GM21381 (cell line): ENCODE results near the gene SGMS1.
"Not testable (repeated sequence)": the region's sequence is repeated elsewhere in the genome, so short reads cannot be mapped to it uniquely, and the experiment has no call there.

Experiments
- ATAC-seq: cut with Tn5 transposase; IDR thresholded peaks from one replicate; pipeline ENCODE4 v1.9.1; 2021; ENCODE audit warnings: mild to moderate bottlenecking, moderate library complexity; ENCODE audit not compliant: unreplicated experiment

Gene SGMS1

DNA sequence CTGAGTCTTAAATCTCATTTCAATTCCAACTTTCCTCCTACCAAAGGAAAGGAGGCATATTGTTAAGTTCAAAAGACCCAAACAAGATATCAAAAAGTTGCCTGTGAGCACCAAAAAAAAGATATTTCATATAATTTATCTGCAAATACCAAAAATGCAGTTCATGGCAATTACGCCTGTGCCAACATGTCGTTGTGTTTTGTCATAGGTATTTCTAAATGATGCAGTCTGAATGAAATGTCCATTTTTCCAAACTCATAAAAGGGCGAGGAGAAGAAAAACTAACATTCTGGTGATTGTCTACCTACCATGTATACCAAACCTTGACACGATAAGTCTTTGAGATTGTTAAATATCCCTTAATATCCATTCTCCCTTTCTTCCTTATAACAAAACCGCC is 109.8 kb downstream of the SGMS1 start:
- no peak for ATAC-seq

DNA sequence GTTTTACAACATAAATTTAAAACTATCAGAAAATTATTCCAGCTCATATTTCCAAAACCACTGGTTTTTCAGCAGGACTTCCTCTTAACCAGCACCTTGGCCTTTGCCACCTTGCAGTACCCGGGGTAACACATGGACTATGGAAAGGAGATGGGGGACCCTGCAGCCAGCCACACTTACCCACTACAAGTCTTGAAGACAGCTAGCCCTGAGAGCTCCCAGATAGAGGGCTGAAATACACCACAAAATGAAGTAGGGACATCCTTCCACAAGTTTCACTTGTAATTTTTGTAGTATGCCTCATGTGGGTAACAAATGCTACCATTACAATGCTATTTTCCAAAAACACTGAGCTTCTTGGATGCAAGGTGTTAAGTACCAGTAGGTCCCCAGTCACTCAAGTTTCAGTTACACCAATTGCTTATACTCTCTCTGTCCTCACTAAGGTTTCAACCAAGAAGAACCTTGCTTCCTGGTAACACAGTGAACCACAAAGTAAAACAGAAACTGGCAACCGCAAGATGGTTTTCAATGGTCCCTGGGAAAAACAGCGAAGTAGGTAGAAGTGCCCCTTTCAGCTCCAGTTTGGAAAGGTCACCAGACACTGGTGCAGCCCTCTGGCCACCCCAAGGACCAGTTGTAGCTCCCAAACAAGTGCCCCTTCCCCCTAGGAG is 110.9 kb downstream of the SGMS1 start:
- peak; percentile 33 for ATAC-seq

DNA sequence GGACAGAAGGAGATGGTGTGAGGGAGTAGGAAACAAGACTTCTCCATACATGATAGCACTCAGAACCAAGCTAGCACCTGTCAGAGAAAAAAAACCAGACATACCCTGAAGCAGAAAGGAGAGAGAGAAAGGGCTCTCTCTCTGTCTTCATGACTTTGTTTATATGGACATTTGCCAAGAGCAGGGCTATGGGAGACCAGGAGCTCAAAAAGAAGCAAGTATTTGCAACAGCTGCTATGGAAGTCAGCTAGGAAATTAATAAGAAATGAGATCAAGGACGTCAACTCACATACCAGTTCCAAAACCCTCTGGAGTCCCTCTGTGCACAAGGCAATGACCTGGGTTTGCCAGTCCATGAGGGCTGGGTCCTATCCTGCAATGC is 111.6 kb downstream of the SGMS1 start:
- ATAC-seq: no peak

DNA sequence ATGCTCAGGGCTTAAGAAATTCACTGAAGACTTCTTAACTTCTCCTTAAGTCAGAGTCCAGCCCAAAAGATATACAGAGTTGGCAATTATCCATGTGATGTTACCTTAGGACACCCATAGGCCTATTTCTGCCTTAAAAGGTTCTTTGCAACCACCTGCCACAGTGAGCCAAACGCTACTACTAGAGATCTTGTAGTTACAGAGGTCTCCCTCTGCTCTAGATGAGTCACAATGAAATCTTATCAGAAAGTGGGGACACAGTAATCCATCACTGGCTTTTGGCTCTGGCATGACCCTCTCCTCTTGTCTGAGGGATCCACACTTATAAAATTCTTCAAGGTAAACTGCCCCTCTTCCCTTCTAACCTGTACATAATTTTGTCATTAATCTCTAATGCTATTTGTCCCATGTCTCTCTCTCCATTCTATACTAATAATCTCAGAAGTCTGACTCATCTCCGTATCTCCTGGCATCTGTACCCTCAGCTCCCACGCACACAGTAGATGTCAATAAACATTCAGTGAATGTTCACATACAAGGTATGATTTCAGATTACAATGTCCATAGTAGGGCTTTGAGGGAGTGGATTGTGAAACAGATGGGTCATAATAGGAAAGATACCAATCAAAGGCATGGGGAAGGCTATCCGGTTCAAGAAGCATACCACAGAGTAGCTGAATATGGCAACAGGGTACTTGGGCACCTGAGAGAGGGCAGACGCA is 112.1 kb downstream of the SGMS1 start:
- peak; percentile 25 for ATAC-seq

DNA sequence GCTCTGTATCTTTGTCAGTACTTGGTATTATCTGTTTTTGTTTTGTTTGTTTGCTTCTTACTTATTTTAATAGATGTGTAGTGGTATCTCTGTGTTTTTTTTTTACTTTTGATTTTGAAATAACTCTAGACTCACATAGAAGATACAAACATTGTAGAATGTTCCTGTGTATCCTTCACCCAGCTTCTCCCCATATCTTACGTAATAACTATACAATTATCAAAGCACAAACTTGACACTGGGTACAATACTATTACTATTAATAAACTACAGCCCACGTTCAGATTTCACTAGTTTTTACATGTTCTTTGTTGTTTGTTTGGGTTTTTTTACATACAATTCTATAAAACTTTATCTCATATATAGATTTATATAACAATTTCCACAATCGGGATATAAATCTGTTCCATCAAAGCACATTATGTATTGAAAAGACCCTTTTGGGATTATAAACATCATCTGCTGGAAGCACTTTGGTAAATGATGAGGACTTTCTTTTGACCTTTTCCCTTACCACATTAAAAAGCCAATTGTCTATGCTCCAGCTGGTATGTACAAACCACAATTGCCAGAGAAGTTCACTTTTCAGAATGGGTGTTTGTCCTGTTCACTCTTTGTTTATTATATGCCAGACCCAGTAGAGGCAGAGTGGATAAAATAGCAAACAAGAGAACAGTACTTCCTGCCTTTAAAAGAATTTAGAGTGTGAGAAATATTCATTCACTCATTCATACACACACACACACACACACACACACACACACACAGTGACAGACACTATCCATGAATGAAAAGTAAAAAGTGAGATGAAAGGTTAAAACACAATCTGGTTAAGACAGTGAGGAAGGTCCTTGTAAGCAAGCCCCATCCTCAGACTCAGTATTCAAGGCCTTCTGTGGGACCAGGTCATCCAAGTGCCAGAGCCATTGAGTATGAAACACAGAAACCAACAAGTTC is 113.0 kb downstream of the SGMS1 start:
- no peak for ATAC-seq

DNA sequence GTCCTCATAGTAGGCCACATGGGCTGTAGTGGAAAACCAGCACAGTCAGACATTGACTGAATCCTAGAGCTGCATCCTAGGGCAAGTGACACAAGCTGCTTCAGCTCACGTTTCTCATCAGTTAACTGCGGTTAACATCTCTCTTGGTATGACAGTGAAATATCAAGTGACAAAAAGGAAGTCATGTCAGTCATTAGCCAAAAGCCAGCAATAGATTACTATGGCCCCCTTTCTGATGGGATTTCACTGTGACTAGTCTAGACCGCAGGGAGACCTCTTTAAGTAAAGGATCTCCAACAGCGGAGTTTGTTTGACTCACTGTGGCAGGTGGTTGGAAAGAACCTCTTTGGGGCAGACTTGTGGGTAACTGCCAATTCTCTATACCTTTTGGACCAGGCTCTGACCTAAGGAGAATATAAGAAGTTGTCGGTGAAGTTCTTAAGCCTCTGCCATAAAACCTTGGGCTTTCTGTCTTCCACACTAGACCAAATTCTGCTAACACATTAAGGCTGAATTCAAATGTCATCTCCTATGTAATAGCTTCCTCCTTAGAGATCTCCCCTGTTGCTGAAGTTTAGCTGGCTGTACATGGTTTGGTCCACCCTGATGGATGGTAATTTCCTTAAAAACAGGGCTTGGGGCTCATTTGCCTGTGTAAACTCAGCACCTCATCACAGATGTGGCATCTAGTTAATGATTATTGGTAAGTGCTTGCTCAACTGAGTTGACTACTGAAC is 115.3 kb downstream of the SGMS1 start:
- peak; percentile 61 for ATAC-seq

DNA sequence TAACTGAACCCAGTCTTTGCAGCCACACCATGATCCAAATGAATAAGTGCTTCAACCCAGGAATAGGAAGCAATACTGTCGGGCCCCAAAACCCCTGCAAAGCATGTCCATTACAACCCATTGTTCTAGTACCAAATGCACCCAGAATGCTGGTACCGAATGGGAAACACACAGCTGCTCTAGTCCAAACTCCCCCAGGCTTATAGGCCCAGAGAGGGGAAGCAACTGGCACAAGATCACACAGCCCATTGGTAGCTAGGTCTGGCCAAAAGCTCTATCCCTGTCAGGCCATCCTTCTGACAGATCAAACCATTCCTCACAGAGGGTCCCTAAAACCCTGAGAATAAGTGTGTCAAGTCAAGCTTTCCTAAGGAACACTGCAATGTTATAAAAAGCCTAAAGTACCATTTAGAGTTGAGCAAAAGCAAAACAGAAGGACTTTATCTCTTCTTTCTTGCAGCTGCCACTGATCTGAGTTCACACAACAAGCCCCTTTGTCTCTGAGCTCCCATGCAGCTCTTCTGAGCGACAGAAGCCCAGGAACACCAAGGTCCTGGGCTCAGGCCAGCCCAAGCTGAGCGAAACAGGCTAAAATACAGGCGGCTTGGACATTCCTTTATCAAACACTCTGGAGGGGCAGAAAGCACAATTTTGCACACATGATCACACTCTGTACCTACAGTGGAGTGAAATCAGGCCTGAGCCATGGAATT is 116.7 kb downstream of the SGMS1 start:
- ATAC-seq: no peak

DNA sequence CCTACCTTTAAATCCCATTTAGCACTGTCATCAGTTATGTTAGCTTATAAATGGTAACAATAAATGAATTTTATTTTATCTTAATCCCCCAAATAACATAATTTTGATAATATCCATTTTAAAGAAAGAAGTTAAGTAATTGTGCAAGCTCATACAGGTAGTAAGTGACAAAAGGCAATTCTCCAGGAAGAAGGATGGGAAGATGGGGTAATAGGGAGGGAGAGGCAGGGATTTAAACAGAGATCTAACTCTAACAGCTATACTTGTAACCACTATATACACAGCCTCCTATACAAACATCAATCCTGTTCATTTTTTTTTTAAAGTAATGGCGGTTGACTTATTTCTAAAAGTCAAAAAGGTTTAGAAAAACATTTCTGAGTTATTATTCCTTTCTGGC is 119.4 kb downstream of the SGMS1 start:
- no peak for ATAC-seq

DNA sequence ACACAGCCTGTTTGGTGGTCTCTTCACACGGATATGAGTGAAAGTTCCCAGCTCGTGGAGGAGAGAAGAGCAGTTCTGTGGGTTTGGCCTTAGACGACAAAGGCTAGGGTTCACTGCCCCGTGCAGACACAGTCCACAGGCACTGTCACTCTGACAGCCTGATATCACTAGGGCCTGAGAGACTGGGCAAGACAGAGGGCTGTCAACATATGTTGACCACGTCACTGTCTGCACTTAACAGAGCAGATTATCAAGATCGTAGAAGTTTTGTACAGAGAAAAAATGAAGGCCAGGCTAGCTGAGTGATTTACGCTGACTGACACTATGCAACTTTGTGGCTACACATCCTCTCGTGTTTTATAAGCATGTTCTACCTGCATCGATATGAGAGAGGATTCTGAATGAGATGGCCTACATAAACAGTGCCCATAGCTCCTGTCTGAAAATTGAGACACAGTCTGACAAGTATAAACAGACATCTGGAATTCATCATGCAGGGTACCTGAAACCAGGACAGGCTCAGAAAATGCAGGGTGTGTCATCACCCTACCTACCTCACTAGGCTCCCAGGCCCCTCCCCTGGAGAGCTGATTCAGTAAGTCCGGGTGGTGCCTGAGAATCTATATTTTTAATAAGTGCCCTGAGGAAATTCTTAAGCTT is 120.0 kb downstream of the SGMS1 start:
- no peak for ATAC-seq

DNA sequence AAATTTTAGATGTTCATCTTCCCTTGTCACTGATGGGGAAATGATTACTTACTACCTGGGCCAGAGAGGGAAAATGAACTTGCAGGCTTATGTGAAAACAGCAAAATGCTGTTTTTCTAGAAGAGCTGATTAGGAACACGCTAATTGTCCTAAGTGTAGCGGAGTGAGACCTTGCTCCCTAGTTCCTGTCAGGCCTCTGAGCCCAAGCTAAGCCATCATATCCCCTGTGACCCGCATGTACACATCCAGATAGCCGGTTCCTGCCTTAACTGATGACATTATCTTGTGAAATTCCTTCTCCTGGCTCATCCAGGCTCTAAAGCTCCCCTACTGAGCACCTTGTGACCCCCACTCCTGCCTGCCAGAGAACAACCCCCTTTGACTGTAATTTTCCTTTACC is 120.6 kb downstream of the SGMS1 start:
- not testable (repeated sequence) for ATAC-seq

DNA sequence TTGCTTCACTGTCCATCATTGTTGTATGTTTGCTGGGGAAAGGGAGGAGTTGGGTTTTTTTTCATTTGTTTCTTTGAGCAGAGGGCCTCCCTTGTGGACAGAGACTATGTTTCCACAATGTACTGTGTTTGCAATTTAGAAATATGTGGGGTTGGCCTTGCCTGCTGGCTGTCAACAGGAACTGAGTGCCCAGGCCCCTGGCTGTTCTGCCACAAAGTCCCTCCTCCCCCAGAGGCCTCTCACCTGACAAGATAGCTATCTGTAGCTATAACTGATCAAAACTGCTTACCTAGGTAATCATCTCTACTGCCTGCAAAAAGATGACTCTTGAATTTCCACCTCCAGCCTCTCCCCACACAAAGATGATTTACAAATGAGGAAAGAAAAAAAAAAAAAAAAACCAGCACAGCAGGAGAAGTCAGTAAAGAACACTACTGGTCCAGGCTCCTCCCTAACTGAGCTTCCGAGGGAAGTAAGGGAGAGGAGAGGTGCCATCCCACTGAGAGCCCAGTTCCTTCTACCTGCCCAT is 121.8 kb downstream of the SGMS1 start:
- ATAC-seq: no peak

DNA sequence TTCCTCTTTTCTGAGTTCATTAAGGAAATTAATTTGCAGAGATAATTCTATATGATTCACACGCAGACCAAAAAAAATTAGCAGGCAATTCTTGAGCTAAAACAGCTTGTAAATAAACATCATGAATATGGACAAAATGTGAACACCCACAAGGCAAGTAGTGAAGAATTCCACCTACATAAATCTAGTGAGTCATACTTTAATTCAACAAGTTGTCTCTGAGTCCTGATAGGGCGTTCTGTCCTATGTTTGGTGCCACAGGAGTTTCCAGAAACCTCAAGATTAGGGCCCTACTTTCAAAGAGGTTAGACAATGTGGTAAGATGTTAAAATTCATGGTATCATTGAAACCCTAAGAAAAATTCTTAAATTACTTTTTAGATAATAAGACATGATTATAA is 122.3 kb downstream of the SGMS1 start:
- no peak for ATAC-seq

DNA sequence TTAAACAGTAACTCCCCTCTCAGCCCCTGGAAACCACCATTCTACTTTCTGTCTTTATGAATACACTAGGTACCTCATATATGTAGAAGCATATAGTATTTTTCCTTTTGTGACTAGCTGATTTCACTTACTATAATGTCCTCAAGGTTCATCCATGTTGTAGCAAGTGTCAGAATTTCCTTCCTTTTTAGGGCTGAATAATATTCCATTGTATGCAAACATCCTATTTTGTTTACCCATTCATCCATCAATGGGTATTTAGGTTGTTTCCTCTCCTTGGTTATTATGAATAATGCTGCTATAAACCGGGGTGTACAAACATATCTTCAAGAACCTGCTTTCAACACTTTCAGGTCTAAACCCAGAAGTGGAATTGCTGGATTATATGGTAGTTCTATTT is 125.3 kb downstream of the SGMS1 start:
- no peak for ATAC-seq

DNA sequence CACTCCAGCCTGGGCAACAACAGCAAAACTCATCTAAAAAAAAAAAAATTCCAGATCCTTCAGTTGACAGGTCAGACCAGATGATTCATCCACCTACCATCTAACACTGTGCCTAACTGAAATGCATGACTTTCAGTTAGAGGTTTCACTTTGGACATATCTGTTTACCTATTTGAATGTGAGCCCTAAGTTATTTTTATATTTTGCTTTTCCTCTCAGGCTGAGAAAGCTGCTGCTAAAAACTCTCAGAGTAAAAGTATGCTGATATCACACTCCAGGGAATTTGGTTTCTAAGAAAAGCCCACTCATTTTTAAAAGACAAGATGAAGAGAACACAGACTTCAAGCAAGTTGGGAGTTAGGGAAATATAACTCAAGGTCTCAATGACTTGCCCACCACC is 126.0 kb downstream of the SGMS1 start:
- ATAC-seq: peak; percentile 90

DNA sequence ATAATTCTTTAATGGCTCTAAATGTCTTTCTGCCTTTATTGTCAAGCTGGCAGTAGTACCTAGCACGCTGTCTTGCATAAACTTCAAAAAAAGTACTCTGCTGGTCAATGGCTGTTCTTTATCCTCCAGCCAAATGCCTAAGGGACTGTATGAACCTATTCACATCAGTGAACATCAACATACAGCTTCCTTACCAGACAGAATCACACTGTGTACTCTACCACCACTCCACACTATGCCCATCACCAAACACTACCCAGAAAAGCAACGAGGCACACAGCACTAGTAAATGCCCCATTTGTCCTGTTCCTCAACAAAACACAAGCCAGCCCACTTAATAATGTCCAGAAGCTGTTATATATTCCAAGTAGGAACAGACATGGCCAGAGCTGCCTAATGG is 127.5 kb downstream of the SGMS1 start:
- no peak for ATAC-seq

DNA sequence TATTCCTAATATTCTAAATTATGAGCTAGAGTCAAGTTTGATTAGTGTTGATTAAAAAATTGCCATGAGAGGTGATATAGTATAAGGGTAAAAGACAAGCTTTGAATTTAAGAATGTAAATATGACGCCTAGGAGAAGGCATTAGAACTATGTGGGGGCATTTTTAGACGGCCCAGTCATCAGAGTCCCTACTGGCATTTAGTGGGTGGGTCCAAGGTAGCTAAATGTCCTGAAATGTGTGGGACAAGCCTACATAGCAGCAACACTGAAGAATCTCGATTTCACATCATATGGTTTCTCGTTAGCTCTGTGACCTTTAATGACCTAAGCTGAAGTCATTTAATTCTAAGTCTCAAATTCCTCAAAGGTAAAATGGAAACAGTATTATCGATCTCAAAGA is 133.5 kb downstream of the SGMS1 start:
- no peak for ATAC-seq

DNA sequence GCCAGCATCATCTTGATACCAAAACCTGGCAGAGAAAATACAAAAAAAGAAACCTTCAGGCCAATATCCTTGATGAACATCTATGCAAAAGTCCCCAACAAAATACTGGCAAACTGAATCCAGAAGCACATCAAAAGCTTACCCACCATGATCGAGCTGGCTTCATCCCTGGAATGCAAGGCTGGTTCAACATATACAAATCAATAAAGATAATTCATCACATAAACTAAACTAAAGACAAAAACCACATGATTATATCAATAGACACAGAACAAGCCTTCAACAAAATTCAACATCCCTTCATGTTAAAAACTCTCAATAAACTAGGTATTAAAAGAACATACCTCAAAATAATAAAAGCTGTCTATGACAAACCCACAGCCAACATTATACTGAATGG is 139.2 kb downstream of the SGMS1 start:
- ATAC-seq: not testable (repeated sequence)

DNA sequence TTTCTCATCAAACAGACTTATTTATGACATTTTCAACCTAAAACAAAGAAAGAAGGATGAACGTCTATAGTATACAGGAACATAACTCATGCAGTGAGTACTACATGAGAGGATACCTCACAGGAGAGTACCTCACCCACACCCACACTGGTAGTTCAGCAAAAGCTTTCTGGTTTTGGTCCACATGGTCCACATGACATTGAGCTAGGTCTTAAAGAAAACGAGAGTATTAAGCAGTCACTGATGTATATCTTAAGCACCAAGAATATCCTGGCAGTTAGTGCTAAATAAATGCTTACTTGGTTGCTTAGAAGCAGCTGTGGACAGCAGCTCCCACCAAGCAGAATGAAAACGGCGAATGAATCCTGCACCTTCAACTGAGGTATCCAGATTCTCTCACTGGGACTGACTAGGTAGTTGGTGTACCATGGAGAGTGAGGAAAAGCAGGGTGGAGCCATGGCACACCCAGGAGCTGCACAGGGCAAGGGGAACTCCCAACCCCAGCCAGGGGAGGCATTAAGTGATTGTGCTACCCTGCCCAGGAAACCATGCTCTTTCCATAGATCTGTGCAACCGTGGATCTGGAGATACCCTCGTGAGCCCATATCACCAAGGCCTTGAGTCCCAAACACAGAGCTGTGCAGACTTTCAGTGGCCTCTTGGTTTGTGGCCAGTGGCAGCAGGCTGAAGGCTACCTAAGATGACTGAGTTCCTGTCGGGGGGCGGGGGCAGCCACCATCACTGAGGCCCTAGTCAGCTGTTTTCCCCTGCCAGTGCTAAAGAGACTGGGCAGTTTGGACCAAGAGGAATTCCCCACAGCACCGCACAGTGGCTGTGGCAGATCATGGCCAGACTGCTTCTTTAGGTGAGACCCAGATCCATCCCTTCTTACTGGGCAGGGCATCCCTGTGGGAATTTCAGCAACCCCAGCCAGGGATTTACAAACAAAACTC is 143.4 kb downstream of the SGMS1 start:
- ATAC-seq: no peak
